Uterus (tissue), 2 donors: Measurements from ENCODE around the gene NPTX1.

Experiments
- CTCF ChIP-seq, 4 experiments: fragments of 200-600 bp in 2 of 4; fragments of 450-650 bp in 2 of 4; sonication (generic) in 2 of 4; IDR thresholded peaks; one replicate each; pipeline ENCODE4 v1.5.1; 2016 to 2019; ENCODE audit warnings: antibody characterized with exemption in 4 of 4, mild to moderate bottlenecking in 2 of 4, moderate library complexity in 1 of 4
- POLR2A ChIP-seq, 2 donors: fragments of 450-650 bp; IDR thresholded peaks; one replicate each; pipeline ENCODE4 v1.6.1; 2016; ENCODE audit warnings: antibody characterized with exemption in 2 of 2, mild to moderate bottlenecking in 1 of 2, moderate library complexity in 1 of 2

DNA sequence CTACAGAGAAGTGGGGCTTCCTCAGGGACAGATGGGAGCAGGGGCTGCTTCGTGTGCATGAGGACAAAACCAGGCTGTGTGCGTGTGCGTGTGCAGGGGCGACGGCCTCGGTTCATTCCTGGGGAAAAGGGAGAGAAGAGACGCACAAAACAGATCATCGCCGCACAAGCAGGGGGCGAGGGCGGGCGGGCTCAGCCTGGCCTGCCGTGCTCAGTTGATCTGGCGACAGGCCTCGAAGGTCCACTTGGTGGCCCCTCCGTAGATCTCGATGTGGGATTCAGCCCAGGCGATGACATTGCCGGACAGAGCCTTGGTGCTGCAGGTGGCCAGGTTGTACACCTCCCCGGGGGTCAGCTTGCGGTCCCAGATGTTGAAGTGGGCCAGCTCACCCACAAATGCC lies 5.8 kb downstream of the NPTX1 start:
- TF ChIP-seq CTCF (IDR thresholded peaks at IDR 0.05) (no peak), POLR2A (IDR thresholded peaks at IDR 0.05) (no peak)
